K562 (cell line): ENCODE measurements around the gene GP1BA. TPM values are rescaled to one million over a fixed set of nuclear protein-coding genes. Genes with fewer than 3 reads are reported as not detected.
A peak's percentile ranks its signal among the peaks of the same experiment; 100 is the strongest.

Experiments
- ATAC-seq: fragments of 200-7000 bp; cut with Tn5 transposase; 3 replicates; pipeline ENCODE4 v1.9.1; 2020; ENCODE audit warnings: moderate library complexity
- BruUV-seq: library from RNA; stranded (reverse); fragments of 400-500 nt; replicated peaks from 2 replicates; lab custom pipeline; 2021; lab: Mats Ljungman, UMichigan
- CTCF ChIA-PET: fragments of 300-600 bp; formaldehyde crosslinking; extraction: SDS; loops from one replicate; lab custom pipeline; 2021; ENCODE audit warnings: low intra/inter-chr PET ratio; lab: Yijun Ruan, JAX
- POLR2A ChIA-PET: fragments of 300-600, 350-650 bp; sonication (Branson Sonifier 250); formaldehyde crosslinking; extraction: SDS; loops from one replicate; lab custom pipeline; 2021; ENCODE audit warnings: antibody characterized with exemption, inconsistent platforms; lab: Yijun Ruan, JAX
- DNase-seq, 4 experiments: peaks; one replicate each; pipeline versions ENCODE4 v3.0.0 to v3.0.0-alpha.2; 2011 to 2018; ENCODE audit warnings: low spot score in 3 of 4, mixed read lengths in 3 of 4; ENCODE audit errors: extremely low read depth in 1 of 4
- FAIRE-seq: peaks from 2 replicates; lab custom pipeline; 2011; peaks lifted over from hg19 to GRCh38; lab: Jason Lieb, UNC
- H2AFZ ChIP-seq: 2 replicates; pipeline ENCODE4 v1.6.0; 2011; ENCODE audit warnings: low read depth, low read length, control low read depth, inconsistent platforms
- H3K27ac ChIP-seq: fragments of 200-600 bp; 3 replicates; pipeline ENCODE4 v1.8.0; 2011; ENCODE audit warnings: low read depth, mild to moderate bottlenecking, control low read depth, inconsistent platforms, low read length, moderate library complexity, mixed read lengths; ENCODE audit errors: extremely low read depth
- H3K27me3 ChIP-seq, 2 experiments: fragments of 300-600 bp in 1 of 2; 2 replicates in 1 of 2; 3 replicates in 1 of 2; pipeline versions ENCODE4 v1.6.0 to v1.8.0; 2011; ENCODE audit warnings: inconsistent platforms in 2 of 2, low read length in 2 of 2, mild to moderate bottlenecking in 1 of 2, mixed read lengths in 1 of 2, moderate library complexity in 1 of 2; ENCODE audit not compliant: control insufficient read depth in 2 of 2, insufficient read depth in 2 of 2
- H3K36me3 ChIP-seq: fragments of 300-600 bp; 3 replicates; pipeline ENCODE4 v1.8.0; 2011; ENCODE audit warnings: mild to moderate bottlenecking, low read length, inconsistent platforms; ENCODE audit not compliant: control insufficient read depth, insufficient read depth
- H3K4me1 ChIP-seq, 2 experiments: fragments of 200-600 bp in 1 of 2; replicated peaks in 1 of 2; 2 replicates in 1 of 2; 3 replicates in 1 of 2; pipeline versions ENCODE4 v1.5.1 to v1.8.0; 2011; ENCODE audit warnings: inconsistent platforms in 2 of 2, low read length in 2 of 2, mild to moderate bottlenecking in 1 of 2, mixed read lengths in 1 of 2, moderate library complexity in 1 of 2; ENCODE audit not compliant: control insufficient read depth in 2 of 2, insufficient read depth in 2 of 2
- H3K4me2 ChIP-seq: 2 replicates; pipeline ENCODE4 v1.6.1; 2011; ENCODE audit warnings: low read length, control low read depth, inconsistent platforms, mixed read lengths; ENCODE audit not compliant: insufficient read depth
- H3K4me3 ChIP-seq: fragments of 200-600 bp; sonication (generic), shearing (Covaris generic); 2 replicates; pipeline ENCODE4 v1.5.1; 2016; ENCODE audit warnings: control low read depth, inconsistent platforms
- H3K79me2 ChIP-seq: fragments of 200-600 bp; 3 replicates; pipeline ENCODE4 v1.8.0; 2011; ENCODE audit warnings: low read length, inconsistent platforms; ENCODE audit not compliant: control insufficient read depth, insufficient read depth
- H3K9ac ChIP-seq, 2 experiments: 2 replicates each; pipeline versions ENCODE4 v1.6.0 to v1.6.1; 2011; ENCODE audit warnings: low read depth in 2 of 2, low read length in 2 of 2, control low read depth in 1 of 2, inconsistent platforms in 1 of 2, mild to moderate bottlenecking in 1 of 2, mixed read lengths in 1 of 2; ENCODE audit not compliant: insufficient read depth in 1 of 2
- H3K9me1 ChIP-seq: one replicate; pipeline ENCODE4 v1.6.0; 2011; ENCODE audit warnings: inconsistent platforms, mild to moderate bottlenecking, low read length, moderate library complexity; ENCODE audit not compliant: control insufficient read depth, insufficient read depth
- H3K9me3 ChIP-seq: replicated peaks from 2 replicates; pipeline ENCODE4 v1.5.1; 2011; ENCODE audit warnings: low read depth, low read length, inconsistent platforms; ENCODE audit not compliant: control insufficient read depth, insufficient read depth
- H4K20me1 ChIP-seq: replicated peaks from 2 replicates; pipeline ENCODE4 v1.6.1; 2011; ENCODE audit warnings: low read length, inconsistent platforms, mixed read lengths; ENCODE audit not compliant: control insufficient read depth, insufficient read depth
- E2F3 ChIP-seq: fragments of 250-450 bp; sonication (Bioruptor Pico); IDR thresholded peaks from 2 replicates; pipeline ENCODE4 v1.4.0; 2020; ENCODE audit warnings: mild to moderate bottlenecking
- FOXA1 ChIP-seq: fragments of 450-650 bp; IDR thresholded peaks from 2 replicates; pipeline ENCODE4 v1.6.1; 2016; ENCODE audit warnings: mild to moderate bottlenecking, borderline replicate concordance
- MCM2 ChIP-seq: fragments of 450-650 bp; IDR thresholded peaks from 2 replicates; pipeline ENCODE4 v1.6.1; 2017; ENCODE audit warnings: low read depth, mild to moderate bottlenecking
- PURB ChIP-seq: sonication (generic); formaldehyde crosslinking; IDR thresholded peaks from 2 replicates; pipeline ENCODE4 v1.9.0; 2021; ENCODE audit warnings: low read depth, mild to moderate bottlenecking, missing genetic modification reagents
- RAD21 ChIP-seq, 2 experiments: fragments of 250-450 bp in 1 of 2; fragments of 450-650 bp in 1 of 2; sonication (Bioruptor Pico) in 1 of 2; formaldehyde crosslinking in 1 of 2; IDR thresholded peaks in 1 of 2; conservative IDR thresholded peaks in 1 of 2; 2 replicates each; pipeline versions ENCODE4 v1.4.0 to v1.8.0; 2020 to 2022; ENCODE audit warnings: mild to moderate bottlenecking in 2 of 2, moderate library complexity in 1 of 2
- RBM22 ChIP-seq: fragments of 200-400 bp; formaldehyde crosslinking; IDR thresholded peaks from 2 replicates; pipeline ENCODE4 v1.6.1; 2018; ENCODE audit warnings: low read length, low read depth; ENCODE audit not compliant: poor library complexity, severe bottlenecking
- SPI1 ChIP-seq: IDR thresholded peaks from 2 replicates; pipeline ENCODE4 v1.6.1; 2011; ENCODE audit warnings: low read depth, low read length, control low read depth, borderline replicate concordance
- SRF ChIP-seq, 2 experiments: fragments of 250-450, 450-650 bp in 1 of 2; sonication (Bioruptor Pico) in 1 of 2; sonication (generic) in 1 of 2; formaldehyde crosslinking; IDR thresholded peaks; 2 replicates each; pipeline versions ENCODE4 v1.5.0 to v1.5.1; 2020 to 2022; ENCODE audit warnings: mild to moderate bottlenecking in 1 of 2, missing genetic modification reagents in 1 of 2
- ZFP36 ChIP-seq: fragments of 150-350 bp; IDR thresholded peaks from 2 replicates; pipeline ENCODE4 v1.6.1; 2018; ENCODE audit warnings: low read length, low read depth; ENCODE audit not compliant: partially characterized antibody
- ZNF239 ChIP-seq: fragments of 250-450 bp; sonication (Bioruptor Pico); IDR thresholded peaks from 2 replicates; pipeline ENCODE4 v1.4.0; 2020; ENCODE audit warnings: mild to moderate bottlenecking
- WGBS: fragments of 100-300 bp; shearing (Covaris generic); methylation state at CpG from one replicate; pipeline ENCODE4 v1.1.6; 2016; ENCODE audit warnings: low coverage, mixed read lengths; ENCODE audit not compliant: insufficient coverage; ENCODE audit errors: missing lambda C conversion rate; 5-methylcytosine and 5-hydroxymethylcytosine counted together
- in situ Hi-C: fragments of 300-500 bp; cut with MboI; formaldehyde crosslinking; loops from 4 replicates; pipeline ENCODE4 v1.15.0; 2018; ENCODE audit warnings: inconsistent platforms, mixed read lengths
- intact Hi-C: fragments of 100-400 bp; cut with micrococcal nuclease; formaldehyde crosslinking; loops from 2 replicates; pipeline ENCODE4 v1.14.2; 2022
- polyA plus RNA-seq, 8 experiments: library from polyadenylated mRNA; depleted of rRNA in 4 of 8; stranded (reverse) in 5 of 8; unstranded in 3 of 8; fragments of >200 nt; fragmentation: Nextera tagmentation in 2 of 8; fragmentation: Illumina TruSeq in 1 of 8; extraction: Ambion mirVana in 2 of 8; extraction: Trizol in 1 of 8; gene quantifications; 2 replicates each; pipeline versions ENCODE4 v1.2.1 to v1.2.3, GENCODE V29; 2011 to 2014; ENCODE audit warnings: inconsistent platforms in 1 of 8, missing spikeins in 1 of 8
- total RNA-seq, 7 experiments: library from RNA; depleted of rRNA in 6 of 7; stranded (reverse); fragments of >200 nt in 6 of 7; fragmentation: Illumina TruSeq in 2 of 7; extraction: Trizol in 2 of 7; gene quantifications; 2 replicates each; pipeline versions ENCODE4 v1.2.1 to v1.2.3, GENCODE V29; 2011 to 2021; ENCODE audit warnings: low replicate concordance in 1 of 7

The GP1BA gene
- total and polyA plus RNA-seq, 9 of the 15 experiments (the other 6 are each of a cell fraction or from before 2014, with no cell fraction given): 0.01 TPM; not detected in 8

GRCh38 chr17:4947010-4947410, 14.9 kb downstream of the GP1BA start:
- ChIA-PET CTCF (no interaction called here), POLR2A (interaction anchor here (0.7 to 3.2 kb wide), 3 partner anchors 14 to 24 kb away, joined by 3 to 21 read pairs (median 4); partner anchors contain the start of gene SPAG7)
- peak overlapping the region; percentile 97 for H3K4me3 ChIP-seq
- no peaks in the 10 kb centered on the region for H3K27me3 ChIP-seq
- DNase-seq (peak in 1 of 4 experiments; percentile 49), ATAC-seq (no peak), FAIRE-seq (no peak)
- peak overlapping the region; percentile 98 for H3K27ac ChIP-seq
- H3K9me3 ChIP-seq: no peaks in the 10 kb centered on the region
- no peak overlapping the region for H2AFZ ChIP-seq
- no peaks in the 10 kb centered on the region for H3K9me1 ChIP-seq
- H3K36me3 ChIP-seq: peaks cover 58% of the 10 kb centered on the region
- peaks cover 32 to 46% of the 10 kb centered on the region in 2 experiments for H3K4me1 ChIP-seq
- TF ChIP-seq ZFP36 (peak; percentile 15), SPI1 (peak; percentile 46; the same call in 1 of the 2 replicates), FOXA1 (no peak), ZNF239 (no peak), SRF (CRISPR knock-in tag; IDR thresholded peaks at IDR 0.05) (peak; percentile 76 to 96; a peak in 3 of 4 replicates), PURB (CRISPR knock-in tag) (no peak), RBM22 (no peak), RAD21 (CRISPR knock-in tag; conservative IDR thresholded peaks at IDR 0.05 in 1 of 2, IDR thresholded peaks at IDR 0.05 in 1 of 2) (no peak), MCM2 (no peak), E2F3 (CRISPR knock-in tag) (no peak)
- peak overlapping the region; percentile 93 for H3K4me2 ChIP-seq
- BruUV-seq: no TSS peak
- H4K20me1 ChIP-seq: peaks cover 22% of the 10 kb centered on the region
- H3K79me2 ChIP-seq: peaks cover 81% of the 10 kb centered on the region
- in situ Hi-C loops (no loop called here), intact Hi-C loops (no loop called here)
- WGBS: 0% methylated on average over 2 of the region's 7 CpGs
- peak overlapping the region; percentile 82 to 97; a peak in 3 of 4 replicates for H3K9ac ChIP-seq
